Activated CD4-positive, alpha-beta T cell treated with anti-CD3 and anti-CD28 coated beads, Interleukin-2, amount 10 ng/mL, durations not matched to agents 7 days and 5 days (primary cell): ENCODE results near the gene NBAS. TPM values are rescaled to one million over a fixed set of nuclear protein-coding genes. Genes with fewer than 3 reads are reported as not detected.
"Not testable (repeated sequence)": the region's sequence is repeated elsewhere in the genome, so short reads cannot be mapped to it uniquely, and the experiment has no call there.

Experiments
- CTCF ChIA-PET: fragments of 350-600 bp; sonication (Branson Sonifier 250); formaldehyde crosslinking; loops from one replicate; lab custom pipeline; 2021; ENCODE audit warnings: antibody characterized with exemption; lab: Charles Lee
- POLR2A ChIA-PET: fragments of 350-600 bp; sonication (Branson Sonifier 250); formaldehyde crosslinking; loops from one replicate; lab custom pipeline; 2021; ENCODE audit warnings: antibody characterized with exemption; lab: Charles Lee
- DNase-seq: peaks from one replicate; pipeline ENCODE4 v3.0.0-alpha.2; 2020
- H3K27ac Mint-ChIP-seq: one replicate; pipeline ENCODE4 v1.8.0; 2021; ENCODE audit warnings: mild to moderate bottlenecking, moderate library complexity, mixed read lengths
- H3K27me3 Mint-ChIP-seq: one replicate; pipeline ENCODE4 v1.8.0; 2021; ENCODE audit warnings: mixed read lengths
- H3K36me3 Mint-ChIP-seq: one replicate; pipeline ENCODE4 v1.8.0; 2021; ENCODE audit warnings: low read depth, mixed read lengths
- H3K4me1 Mint-ChIP-seq: one replicate; pipeline ENCODE4 v1.8.0; 2021; ENCODE audit warnings: mixed read lengths
- H3K4me3 Mint-ChIP-seq: one replicate; pipeline ENCODE4 v1.8.0; 2021; ENCODE audit warnings: mild to moderate bottlenecking, moderate library complexity, mixed read lengths
- H3K9me3 Mint-ChIP-seq: one replicate; pipeline ENCODE4 v1.8.0; 2021; ENCODE audit warnings: mixed read lengths
- total RNA-seq, 2 experiments: library from RNA; stranded (reverse); gene quantifications; one replicate each; pipeline ENCODE4 v1.2.3, GENCODE V29; 2021

NBAS gene
- total RNA-seq, 2 experiments from 2014 or later: 33.0 to 36.5 TPM

DNA sequence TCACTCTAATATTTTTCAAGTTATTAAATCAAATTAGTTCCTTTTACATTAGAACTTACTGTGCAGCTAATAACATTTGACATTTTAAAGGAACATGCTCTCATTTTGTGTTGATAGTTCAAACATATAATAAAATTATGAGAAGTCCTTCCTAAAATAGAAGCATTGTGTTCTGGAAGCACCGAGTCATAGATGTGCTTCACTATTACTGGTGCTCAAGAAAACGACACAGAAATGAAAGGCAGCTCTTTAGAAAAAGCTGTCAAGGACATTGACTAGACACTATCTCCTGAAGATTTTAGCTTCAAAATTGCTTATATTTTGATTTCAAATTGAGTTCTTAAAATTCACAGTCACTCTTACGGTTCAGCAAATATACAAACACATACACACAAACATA lies 338.3 kb downstream of the NBAS start:
- ChIA-PET CTCF (no interaction called here), POLR2A (interaction anchor here (0.6 kb wide), 1 partner anchor 88 kb away, joined by 3 read pairs; no protein-coding TSS in a partner anchor)
- no peak overlapping the region for H3K27ac Mint-ChIP-seq
- peaks cover 11% of the 10 kb centered on the region for H3K36me3 Mint-ChIP-seq
- DNase-seq: no peak
- peaks cover 1% of the 10 kb centered on the region for H3K4me1 Mint-ChIP-seq
- no peaks in the 10 kb centered on the region for H3K9me3 Mint-ChIP-seq
- H3K27me3 Mint-ChIP-seq: no peaks in the 10 kb centered on the region
- no peak overlapping the region for H3K4me3 Mint-ChIP-seq

- Mint-ChIP-seq H3K36me3 (peaks cover 10% of the 10 kb centered on the region), H3K27me3 (no peaks in the 10 kb centered on the region), H3K27ac (no peak overlapping the region), H3K9me3 (no peaks in the 10 kb centered on the region), H3K4me1 (peaks cover 1% of the 10 kb centered on the region), H3K4me3 (no peak overlapping the region)
- ChIA-PET POLR2A (interaction anchor here (0.6 kb wide), 1 partner anchor 317 kb away, joined by 8 read pairs; no protein-coding TSS in a partner anchor), CTCF (no interaction called here)
- DNase-seq: no peak
These were observed 340.5 kb downstream of the NBAS start for GRCh38 chr2:15220603-15221002.

DNA sequence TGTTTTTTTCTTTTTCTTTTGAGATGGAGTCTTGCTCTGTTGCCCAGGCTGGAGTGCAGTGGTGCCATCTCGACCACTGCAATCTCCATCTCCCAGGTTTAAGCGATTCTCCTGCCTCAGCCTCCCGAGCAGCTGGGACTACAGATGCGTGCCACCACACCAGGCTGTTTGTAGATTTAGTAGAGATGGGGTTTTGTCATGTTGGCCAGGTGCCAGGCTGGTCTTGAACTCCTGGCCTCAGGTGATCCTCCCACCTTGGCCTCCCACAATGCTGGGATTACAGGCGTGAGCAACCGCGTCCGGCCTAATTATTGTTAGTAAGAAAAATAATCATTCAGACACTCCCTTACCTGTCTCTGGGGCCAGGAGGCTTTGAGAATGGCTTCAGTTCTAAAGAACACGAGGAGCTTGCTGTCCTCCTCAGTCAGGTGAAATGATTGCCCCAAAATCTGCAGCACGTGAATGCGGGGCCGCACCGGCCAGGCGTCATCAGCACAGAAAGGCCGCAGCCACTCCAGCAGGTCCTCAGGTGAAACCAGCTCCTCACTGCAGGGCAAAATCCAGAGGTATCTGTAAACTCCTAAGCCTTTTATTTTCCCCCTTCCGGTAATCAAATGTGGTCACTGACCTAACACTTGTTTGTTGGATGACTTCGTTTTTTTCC lies 342.6 kb downstream of the NBAS start:
- CTCF ChIA-PET: interaction anchor here (1.3 kb wide), 1 partner anchor 14 kb away, joined by 4 read pairs; no protein-coding TSS in a partner anchor
- peaks cover 1% of the 10 kb centered on the region for H3K4me1 Mint-ChIP-seq
- POLR2A ChIA-PET: no interaction called here
- no peak overlapping the region for H3K4me3 Mint-ChIP-seq
- no peaks in the 10 kb centered on the region for H3K9me3 Mint-ChIP-seq
- H3K27ac Mint-ChIP-seq: no peak overlapping the region
- DNase-seq: no peak
- H3K36me3 Mint-ChIP-seq: peaks cover 10% of the 10 kb centered on the region
- no peaks in the 10 kb centered on the region for H3K27me3 Mint-ChIP-seq

GRCh38 chr2:15212249-15212648 lies 348.9 kb downstream of the NBAS start:
- H3K27ac Mint-ChIP-seq: no peak overlapping the region
- H3K9me3 Mint-ChIP-seq: peaks cover 20% of the 10 kb centered on the region
- H3K36me3 Mint-ChIP-seq: peaks cover 36% of the 10 kb centered on the region
- CTCF ChIA-PET: no interaction called here
- H3K27me3 Mint-ChIP-seq: no peaks in the 10 kb centered on the region
- H3K4me1 Mint-ChIP-seq: no peaks in the 10 kb centered on the region
- no peak for DNase-seq
- H3K4me3 Mint-ChIP-seq: no peak overlapping the region
- POLR2A ChIA-PET: no interaction called here

GRCh38 chr2:15210542-15210941 lies 350.6 kb downstream of the NBAS start:
- DNase-seq, H3K27ac Mint-ChIP-seq, H3K27me3 Mint-ChIP-seq, H3K4me3 Mint-ChIP-seq, CTCF ChIA-PET, POLR2A ChIA-PET, H3K4me1 Mint-ChIP-seq: not testable (repeated sequence)
- Mint-ChIP-seq H3K9me3 (peaks cover 27% of the 10 kb centered on the region), H3K36me3 (peaks cover 44% of the 10 kb centered on the region)

DNA sequence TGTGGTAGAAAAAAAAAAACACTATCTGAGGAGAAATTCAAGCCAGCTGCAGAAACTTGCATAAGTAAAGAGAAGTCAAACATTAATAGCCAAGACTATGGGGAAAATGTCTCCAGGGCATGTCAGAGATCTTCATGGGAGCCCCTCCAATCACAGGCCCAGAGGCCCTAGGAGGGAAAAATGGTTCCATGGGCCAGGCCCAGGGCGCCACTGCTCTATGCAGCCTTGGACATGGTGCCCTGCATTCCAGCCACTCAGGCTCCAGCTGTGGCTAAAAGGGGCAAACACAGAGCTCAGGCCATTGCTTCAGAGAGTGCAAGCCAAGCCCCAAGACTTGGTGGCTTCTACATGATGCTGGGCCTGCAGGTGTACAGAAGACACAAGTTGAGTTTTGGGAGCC lies 354.7 kb downstream of the NBAS start:
- Mint-ChIP-seq H3K36me3 (peaks cover 36% of the 10 kb centered on the region), H3K27me3 (no peaks in the 10 kb centered on the region), H3K27ac (no peak overlapping the region), H3K4me3 (no peak overlapping the region), H3K4me1 (no peaks in the 10 kb centered on the region), H3K9me3 (peaks cover 13% of the 10 kb centered on the region)
- ChIA-PET POLR2A (no interaction called here), CTCF (no interaction called here)
- DNase-seq: no peak

DNA sequence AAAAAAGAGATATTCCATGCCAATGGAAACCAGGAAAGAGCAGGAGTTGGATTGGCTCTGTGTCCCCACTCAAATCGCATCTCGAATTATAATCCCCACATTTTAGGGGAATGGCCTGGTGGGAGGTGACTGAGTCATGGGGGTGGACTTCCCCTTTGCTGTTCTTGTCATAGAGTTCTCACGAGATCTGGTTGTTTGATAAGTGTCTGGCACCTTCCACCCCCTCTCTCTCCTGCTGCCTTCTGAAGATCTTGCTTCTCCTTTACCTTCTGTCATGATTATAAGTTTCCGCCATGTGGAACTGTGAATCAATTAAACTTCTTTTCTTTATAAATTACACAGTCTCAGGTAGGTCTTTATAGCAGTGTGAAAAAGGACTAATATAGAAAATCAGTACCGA lies 355.6 kb downstream of the NBAS start:
- H3K4me3 Mint-ChIP-seq: no peak overlapping the region

GRCh38 chr2:15201009-15201408 lies 360.1 kb downstream of the NBAS start:
- POLR2A ChIA-PET: no interaction called here
- H3K4me3 Mint-ChIP-seq: no peak overlapping the region
- CTCF ChIA-PET: no interaction called here

More for the DNA sequence above, 355.6 kb downstream of the NBAS start:
- Mint-ChIP-seq H3K27me3 (no peaks in the 10 kb centered on the region), H3K4me1 (no peaks in the 10 kb centered on the region), H3K36me3 (peaks cover 33% of the 10 kb centered on the region), H3K27ac (no peak overlapping the region), H3K9me3 (peaks cover 13% of the 10 kb centered on the region)
- POLR2A ChIA-PET: no interaction called here
- DNase-seq: no peak
- CTCF ChIA-PET: no interaction called here

GRCh38 chr2:15200581-15200980 lies 360.6 kb downstream of the NBAS start:
- no peak overlapping the region for H3K4me3 Mint-ChIP-seq
- H3K9me3 Mint-ChIP-seq: peaks cover under 1% of the 10 kb centered on the region
- H3K27me3 Mint-ChIP-seq: no peaks in the 10 kb centered on the region
- POLR2A ChIA-PET: no interaction called here
- CTCF ChIA-PET: no interaction called here
- no peaks in the 10 kb centered on the region for H3K4me1 Mint-ChIP-seq
- H3K27ac Mint-ChIP-seq: no peak overlapping the region
- no peak for DNase-seq
- H3K36me3 Mint-ChIP-seq: peaks cover 10% of the 10 kb centered on the region

More at GRCh38 chr2:15201009-15201408, 360.1 kb downstream of the NBAS start:
- no peaks in the 10 kb centered on the region for H3K4me1 Mint-ChIP-seq
- no peak for DNase-seq
- no peak overlapping the region for H3K27ac Mint-ChIP-seq
- H3K36me3 Mint-ChIP-seq: peaks cover 14% of the 10 kb centered on the region
- peaks cover 5% of the 10 kb centered on the region for H3K9me3 Mint-ChIP-seq
- no peaks in the 10 kb centered on the region for H3K27me3 Mint-ChIP-seq

DNA sequence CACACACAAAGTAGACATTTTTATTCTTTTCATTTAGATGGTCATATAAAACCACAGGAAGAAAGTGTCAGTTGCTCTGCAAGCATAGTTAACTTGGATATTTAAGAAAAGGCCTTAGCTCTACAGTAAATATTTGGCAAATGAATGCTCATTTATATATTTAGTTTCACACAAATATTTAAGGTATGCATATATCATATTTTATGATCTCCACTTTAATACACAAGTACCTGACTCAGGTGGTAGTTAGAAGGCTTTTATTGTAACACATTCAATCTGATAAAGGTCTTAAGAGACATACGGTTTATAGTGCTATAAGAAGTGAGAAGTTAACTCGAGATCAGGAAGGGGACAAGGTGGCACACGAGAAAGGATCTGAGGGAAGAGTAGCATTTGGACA lies 363.1 kb downstream of the NBAS start:
- Mint-ChIP-seq H3K27me3 (no peaks in the 10 kb centered on the region), H3K4me1 (no peaks in the 10 kb centered on the region), H3K9me3 (no peaks in the 10 kb centered on the region), H3K36me3 (peaks cover 3% of the 10 kb centered on the region), H3K4me3 (no peak overlapping the region), H3K27ac (no peak overlapping the region)
- ChIA-PET CTCF (interaction anchor here (1.2 kb wide), 1 partner anchor 11 kb away, joined by 4 read pairs; no protein-coding TSS in a partner anchor), POLR2A (no interaction called here)
- DNase-seq: no peak

DNA sequence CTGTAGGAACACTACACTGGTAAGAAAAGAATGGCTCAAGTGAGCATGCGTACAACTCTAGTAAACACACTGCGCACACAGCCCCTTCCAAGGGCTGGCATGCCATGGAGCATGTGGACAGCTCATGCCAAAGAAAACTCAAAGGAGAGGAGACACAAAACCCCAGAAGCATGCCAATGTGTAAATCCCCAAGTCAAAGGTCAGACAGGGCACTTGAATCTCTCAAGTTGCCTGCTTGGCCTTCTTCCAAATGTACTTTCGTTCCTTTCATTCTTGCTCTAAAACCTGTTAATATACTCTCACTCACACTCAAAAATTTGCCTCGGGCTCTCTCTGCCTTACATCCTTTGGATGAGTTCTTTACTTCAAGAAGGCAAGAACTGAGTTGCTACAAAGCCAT lies 365.3 kb downstream of the NBAS start:
- POLR2A ChIA-PET: no interaction called here

GRCh38 chr2:15191789-15192188 lies 369.3 kb downstream of the NBAS start:
- Mint-ChIP-seq H3K4me3 (no peak overlapping the region), H3K27ac (no peak overlapping the region), H3K4me1 (no peaks in the 10 kb centered on the region), H3K9me3 (no peaks in the 10 kb centered on the region), H3K27me3 (no peaks in the 10 kb centered on the region), H3K36me3 (peaks cover 6% of the 10 kb centered on the region)
- ChIA-PET CTCF (interaction anchor here (1.0 kb wide), 1 partner anchor 10 kb away, joined by 3 read pairs; no protein-coding TSS in a partner anchor), POLR2A (no interaction called here)
- no peak for DNase-seq

More for the DNA sequence above, 365.3 kb downstream of the NBAS start:
- H3K36me3 Mint-ChIP-seq: peaks cover 3% of the 10 kb centered on the region
- no peaks in the 10 kb centered on the region for H3K27me3 Mint-ChIP-seq
- DNase-seq: no peak
- H3K27ac Mint-ChIP-seq: no peak overlapping the region
- no peak overlapping the region for H3K4me3 Mint-ChIP-seq
- no peaks in the 10 kb centered on the region for H3K4me1 Mint-ChIP-seq
- no peaks in the 10 kb centered on the region for H3K9me3 Mint-ChIP-seq
- CTCF ChIA-PET: no interaction called here

DNA sequence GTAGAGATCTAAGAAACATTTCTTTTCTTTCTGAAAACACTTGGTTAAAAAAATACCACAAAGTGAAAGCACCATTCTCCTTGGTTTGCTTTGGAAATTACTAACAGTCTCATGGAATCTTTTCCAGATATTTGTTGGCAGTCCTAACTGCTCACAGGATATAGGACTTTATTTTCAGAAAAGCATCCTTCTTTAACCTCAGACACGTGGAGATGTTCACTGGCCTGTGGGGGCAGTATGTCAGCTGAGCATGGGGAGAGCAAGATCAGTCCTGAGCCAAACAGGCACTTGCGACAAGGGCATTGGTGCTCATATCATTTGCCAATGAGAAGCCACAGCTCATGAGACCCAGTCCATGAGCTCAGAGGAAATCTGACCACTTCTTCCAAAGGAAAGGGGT lies 371.9 kb downstream of the NBAS start:
- Mint-ChIP-seq H3K4me3 (no peak overlapping the region), H3K9me3 (no peaks in the 10 kb centered on the region), H3K36me3 (peaks cover 13% of the 10 kb centered on the region), H3K27me3 (no peaks in the 10 kb centered on the region), H3K4me1 (no peaks in the 10 kb centered on the region), H3K27ac (no peak overlapping the region)
- POLR2A ChIA-PET: no interaction called here
- DNase-seq: no peak
- CTCF ChIA-PET: no interaction called here

DNA sequence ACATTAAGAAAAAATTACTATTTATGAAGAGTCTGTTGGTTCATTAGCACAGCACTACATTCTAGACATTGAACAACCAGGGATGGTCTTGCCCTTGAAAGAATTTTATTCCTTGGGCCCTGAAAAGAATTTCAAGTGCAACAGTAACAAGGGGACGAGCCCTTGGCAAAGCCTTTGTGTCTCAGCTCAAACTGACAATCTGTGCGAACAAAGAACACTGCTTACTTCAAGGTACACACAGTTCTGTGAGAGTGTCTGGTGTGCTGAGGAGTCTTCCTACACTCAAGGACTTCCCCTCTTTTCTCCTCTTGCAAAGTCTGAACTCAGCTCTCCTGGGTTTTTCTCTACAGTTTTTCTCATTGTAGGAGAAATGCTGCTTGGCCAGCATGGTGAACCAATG lies 373.4 kb downstream of the NBAS start:
- POLR2A ChIA-PET: no interaction called here
- H3K9me3 Mint-ChIP-seq: no peaks in the 10 kb centered on the region
- no peaks in the 10 kb centered on the region for H3K4me1 Mint-ChIP-seq
- H3K27me3 Mint-ChIP-seq: no peaks in the 10 kb centered on the region
- no peak overlapping the region for H3K4me3 Mint-ChIP-seq
- no peak overlapping the region for H3K27ac Mint-ChIP-seq
- H3K36me3 Mint-ChIP-seq: peaks cover 15% of the 10 kb centered on the region
- no peak for DNase-seq
- CTCF ChIA-PET: no interaction called here
